ENCODE data around the gene TAS2R7. TPM values are rescaled to one million over a fixed set of nuclear protein-coding genes. Genes with fewer than 3 reads are reported as not detected.
A peak's percentile ranks its signal among the peaks of the same experiment; 100 is the strongest.

The TAS2R7 gene
- total and polyA plus RNA-seq, 7 donors = not detected

- 82 to 86% methylated on average over 5 of the region's 5 CpGs for WGBS, 2 donors
- H3K36me3 ChIP-seq = no peaks in the 10 kb centered on the region
- no peaks in the 10 kb centered on the region for H3K9me3 ChIP-seq
- H3K4me1 ChIP-seq = no peaks in the 10 kb centered on the region
- H3K27ac ChIP-seq = no peak overlapping the region
- intact Hi-C loops (cut with DNase I) = no loop called here
- no peak overlapping the region for H3K4me3 ChIP-seq
- TF ChIP-seq CTCF (IDR thresholded peaks at IDR 0.05) = no peak
- TF ChIP-seq POLR2A (IDR thresholded peaks at IDR 0.05) = no peak
- TF ChIP-seq EP300 (IDR thresholded peaks at IDR 0.05) = no peak
- TF ChIP-seq POLR2AphosphoS5 (IDR thresholded peaks at IDR 0.05) = no peak
- no peak for DNase-seq
- H3K27me3 ChIP-seq = no peaks in the 10 kb centered on the region
Observed at GRCh38 chr12:10783252-10783651, 19.2 kb downstream of the TAS2R7 start.

- Histone ChIP-seq H3K9me3 (no peaks in the 10 kb centered on the region), H3K36me3 (no peaks in the 10 kb centered on the region), H3K27ac (no peak overlapping the region), H3K4me3 (no peak overlapping the region), H3K4me1 (no peaks in the 10 kb centered on the region), H3K27me3 (no peaks in the 10 kb centered on the region)
- DNase-seq = no peak
- WGBS, 2 donors = 91 to 92% methylated on average over 2 of the region's 2 CpGs
- intact Hi-C loops (cut with DNase I) = no loop called here
- TF ChIP-seq POLR2AphosphoS5 (IDR thresholded peaks at IDR 0.05) (no peak), EP300 (IDR thresholded peaks at IDR 0.05) (no peak), POLR2A (IDR thresholded peaks at IDR 0.05) (no peak), CTCF (IDR thresholded peaks at IDR 0.05) (no peak)
Observed at GRCh38 chr12:10779103-10779502, 23.3 kb downstream of the TAS2R7 start.

GRCh38 chr12:10771132-10771733 is 31.2 kb downstream of the TAS2R7 start:
- H3K36me3 ChIP-seq = no peaks in the 10 kb centered on the region
- peaks cover 0 to 11% (median 0%) of the 10 kb centered on the region in 3 donors for H3K27me3 ChIP-seq
- intact Hi-C loops (cut with DNase I) = loop anchor here (1.0 to 2.0 kb wide), 2 partner anchors 428 to 716 kb away; no protein-coding TSS in a partner anchor
- H3K27ac ChIP-seq = no peak overlapping the region
- H3K9me3 ChIP-seq = no peaks in the 10 kb centered on the region
- no peak for DNase-seq
- TF ChIP-seq CTCF (IDR thresholded peaks at IDR 0.05) = peak; percentile 24 to 65 (median 43)
- TF ChIP-seq POLR2AphosphoS5 (IDR thresholded peaks at IDR 0.05) = no peak
- TF ChIP-seq EP300 (IDR thresholded peaks at IDR 0.05) = no peak
- 0 to 2% methylated on average over 1 of the region's 1 CpG for WGBS, 2 donors
- no peaks in the 10 kb centered on the region for H3K4me1 ChIP-seq
- H3K4me3 ChIP-seq = no peak overlapping the region

GRCh38 chr12:10759657-10760056 is 42.8 kb downstream of the TAS2R7 start:
- intact Hi-C loops (cut with DNase I) = no loop called here
- TF ChIP-seq EP300 (IDR thresholded peaks at IDR 0.05) (no peak), POLR2AphosphoS5 (IDR thresholded peaks at IDR 0.05) (no peak), CTCF (IDR thresholded peaks at IDR 0.05) (no peak), POLR2A (IDR thresholded peaks at IDR 0.05) (no peak)
- DNase-seq = no peak
- H3K27me3 ChIP-seq = no peaks in the 10 kb centered on the region
- WGBS, 2 donors = 19 to 58% methylated on average over 2 of the region's 2 CpGs
- no peak overlapping the region for H3K4me3 ChIP-seq
- H3K27ac ChIP-seq = no peak overlapping the region
- H3K9me3 ChIP-seq = peaks cover 0 to 7% (median 4%) of the 10 kb centered on the region in 4 donors
- no peaks in the 10 kb centered on the region for H3K4me1 ChIP-seq
- no peaks in the 10 kb centered on the region for H3K36me3 ChIP-seq

GRCh38 chr12:10756194-10756593 is 46.2 kb downstream of the TAS2R7 start:
- 86 to 87% methylated on average over 4 of the region's 4 CpGs for WGBS, 2 donors
- H3K4me3 ChIP-seq = no peak overlapping the region

More at GRCh38 chr12:10756194-10756593, 46.2 kb downstream of the TAS2R7 start:
- intact Hi-C loops (cut with DNase I) = no loop called here
- TF ChIP-seq CTCF (IDR thresholded peaks at IDR 0.05) (no peak), EP300 (IDR thresholded peaks at IDR 0.05) (no peak), POLR2A (IDR thresholded peaks at IDR 0.05) (no peak), POLR2AphosphoS5 (IDR thresholded peaks at IDR 0.05) (no peak)
- Histone ChIP-seq H3K27ac (no peak overlapping the region), H3K27me3 (no peaks in the 10 kb centered on the region), H3K4me1 (no peaks in the 10 kb centered on the region), H3K36me3 (no peaks in the 10 kb centered on the region), H3K9me3 (peaks cover 0 to 7% (median 4%) of the 10 kb centered on the region in 4 donors)
- DNase-seq = no peak

All from sigmoid colon (tissue), 7 donors.